COLO668 (cell line): ENCODE data around the gene MYH11.
A peak's percentile ranks its signal among the peaks of the same experiment; 100 is the strongest.
"Not testable (repeated sequence)": the region's sequence is repeated elsewhere in the genome, so short reads cannot be mapped to it uniquely, and the experiment has no call there.

Experiments used
- DNase-seq: peaks from one replicate; lab custom pipeline; 2025; ENCODE audit not compliant: unreplicated experiment; lab: John Stamatoyannopoulos, UW

The MYH11 gene

GRCh38 chr16:15686287-15686686 is 170.5 kb downstream of the MYH11 start:
- DNase-seq: no peak

- peak; percentile 7 for DNase-seq
These were observed 174.7 kb downstream of the MYH11 start for GRCh38 chr16:15682105-15682570.

- no peak for DNase-seq
These were observed 179.4 kb downstream of the MYH11 start for GRCh38 chr16:15677447-15677846.

- no peak for DNase-seq
These were observed 180.3 kb downstream of the MYH11 start for GRCh38 chr16:15676506-15676905.

- no peak for DNase-seq
These were observed 182.3 kb downstream of the MYH11 start for GRCh38 chr16:15674571-15674970.

- peak; percentile 85 for DNase-seq
These were observed 184.2 kb downstream of the MYH11 start for GRCh38 chr16:15672514-15673167.

GRCh38 chr16:15672127-15672513 is 184.7 kb downstream of the MYH11 start:
- not testable (repeated sequence) for DNase-seq

GRCh38 chr16:15671530-15672117 is 185.2 kb downstream of the MYH11 start:
- DNase-seq: no peak

GRCh38 chr16:15667091-15667742 is 189.6 kb downstream of the MYH11 start:
- DNase-seq: no peak

GRCh38 chr16:15665107-15665506 is 191.7 kb downstream of the MYH11 start:
- no peak for DNase-seq

- DNase-seq: no peak
These were observed 196.6 kb downstream of the MYH11 start for GRCh38 chr16:15660203-15660601.

- no peak for DNase-seq
These were observed 198.3 kb downstream of the MYH11 start for GRCh38 chr16:15658556-15658955.

GRCh38 chr16:15658149-15658548 is 198.7 kb downstream of the MYH11 start:
- no peak for DNase-seq

- DNase-seq: not testable (repeated sequence)
These were observed 201.3 kb downstream of the MYH11 start for GRCh38 chr16:15655561-15655960.

- DNase-seq: no peak
These were observed 202.2 kb downstream of the MYH11 start for GRCh38 chr16:15654591-15654990.

GRCh38 chr16:15653227-15653626 is 203.6 kb downstream of the MYH11 start:
- DNase-seq: peak; percentile 8
